GM21619 (cell line): Measurements from ENCODE around the gene BCL2L14.
"Not testable (repeated sequence)": the region's sequence is repeated elsewhere in the genome, so short reads cannot be mapped to it uniquely, and the experiment has no call there.

Experiments
- ATAC-seq: cut with Tn5 transposase; IDR thresholded peaks from one replicate; pipeline ENCODE4 v1.9.1; 2021; ENCODE audit not compliant: unreplicated experiment

The BCL2L14 gene

DNA sequence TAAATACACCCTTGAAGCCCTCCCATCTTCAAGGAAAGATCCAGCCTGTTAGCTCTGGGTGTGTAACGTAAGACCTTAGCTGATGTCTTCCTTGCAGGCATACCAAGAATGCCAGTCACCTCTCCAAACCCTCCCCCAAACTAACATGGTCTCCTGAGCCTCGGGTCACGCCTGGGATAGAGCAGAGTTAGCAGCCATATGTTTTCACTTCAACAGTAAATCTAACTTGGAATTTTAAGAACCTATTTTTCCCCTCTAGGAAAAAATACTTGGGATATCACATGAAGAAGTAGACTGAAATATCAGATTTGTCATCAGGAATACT, 27.9 kb downstream of the BCL2L14 start:
- no peak for ATAC-seq

- no peak for ATAC-seq
These were observed 28.4 kb downstream of the BCL2L14 start for GRCh38 chr12:12099102-12099501.

GRCh38 chr12:12107678-12108077, 36.9 kb downstream of the BCL2L14 start:
- ATAC-seq, result no peak

- ATAC-seq, result no peak
These were observed 37.8 kb downstream of the BCL2L14 start for GRCh38 chr12:12108441-12109058.

GRCh38 chr12:12110923-12111555, 40.3 kb downstream of the BCL2L14 start:
- not testable (repeated sequence) for ATAC-seq

DNA sequence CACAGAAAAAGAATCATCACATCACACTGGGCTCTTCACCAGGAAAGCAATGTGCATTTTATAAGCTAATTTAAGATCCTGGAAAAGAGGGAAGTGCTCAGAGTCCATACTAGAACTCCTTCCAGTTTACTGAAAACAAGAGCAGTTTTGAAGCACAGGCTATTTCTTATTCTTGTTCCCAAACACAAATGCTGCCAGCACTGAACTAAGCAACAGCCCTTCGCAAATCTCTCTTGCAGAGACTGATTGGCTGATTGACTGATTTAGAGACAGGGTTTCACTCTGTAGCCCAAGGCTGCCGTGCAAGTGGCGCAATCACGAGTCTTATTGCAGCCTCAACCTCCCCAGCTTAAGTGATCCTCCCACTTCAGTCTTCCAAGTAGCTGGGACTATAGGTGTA, 44.8 kb downstream of the BCL2L14 start:
- ATAC-seq, result no peak

DNA sequence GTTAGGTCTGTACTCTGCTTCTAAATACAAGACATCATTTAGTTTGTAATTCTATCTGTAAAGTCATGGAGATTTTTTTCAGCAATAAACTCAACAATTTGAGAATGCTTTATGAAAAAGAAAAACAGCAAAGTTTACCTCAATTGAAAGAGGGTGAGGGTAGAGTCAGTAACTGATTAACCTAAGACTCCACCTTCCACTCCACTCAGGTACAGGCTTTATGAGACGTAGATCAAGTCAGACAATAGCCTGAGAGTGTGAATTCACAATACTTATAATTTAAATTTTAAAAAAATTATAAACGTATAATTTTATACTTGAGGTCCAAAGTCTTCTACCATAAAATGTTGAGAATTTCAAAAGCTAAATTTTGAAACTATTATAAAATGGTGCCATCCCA, 45.9 kb downstream of the BCL2L14 start:
- no peak for ATAC-seq

DNA sequence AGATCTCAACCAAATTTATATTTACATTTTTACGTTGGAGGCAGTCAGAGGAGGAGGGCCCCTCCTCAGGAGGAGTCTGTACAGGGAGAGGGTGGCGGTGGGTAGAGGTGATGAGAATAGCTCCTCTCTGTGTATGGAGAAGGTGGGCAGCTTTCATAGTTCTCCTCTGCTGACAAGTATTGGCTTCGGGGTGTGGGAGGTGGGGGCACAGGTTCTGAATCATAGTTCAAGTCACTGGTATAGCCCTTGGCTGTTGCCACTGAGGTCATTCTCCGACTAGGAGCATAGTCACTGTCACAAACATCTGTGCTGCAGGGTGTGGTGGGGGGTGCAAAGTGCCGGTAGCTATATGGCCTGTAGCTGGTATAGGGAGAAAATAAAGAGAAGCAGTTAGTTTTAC, 50.3 kb downstream of the BCL2L14 start:
- no peak for ATAC-seq

GRCh38 chr12:12123036-12123604, 52.4 kb downstream of the BCL2L14 start:
- no peak for ATAC-seq

- ATAC-seq, result no peak
These were observed 55.8 kb downstream of the BCL2L14 start for GRCh38 chr12:12126551-12126950.

DNA sequence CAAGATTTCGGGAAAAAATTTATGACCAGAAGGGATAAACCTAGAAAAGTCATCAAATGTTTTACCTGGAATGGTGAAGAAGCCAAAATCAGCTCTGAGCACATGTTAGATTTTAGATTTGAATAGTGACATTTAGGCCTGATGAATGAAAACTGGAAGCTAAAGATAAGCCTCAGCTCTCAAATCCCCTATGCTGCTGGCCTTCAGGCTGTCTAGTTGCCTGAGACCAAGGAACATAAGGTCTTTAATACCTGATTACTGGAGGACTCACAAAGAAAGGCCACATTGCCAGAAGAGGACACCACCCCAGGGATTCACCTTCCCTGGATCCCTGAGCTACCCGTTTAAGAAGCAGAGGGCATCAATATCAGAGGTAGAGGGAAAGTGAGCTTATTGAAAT, 56.6 kb downstream of the BCL2L14 start:
- no peak for ATAC-seq

DNA sequence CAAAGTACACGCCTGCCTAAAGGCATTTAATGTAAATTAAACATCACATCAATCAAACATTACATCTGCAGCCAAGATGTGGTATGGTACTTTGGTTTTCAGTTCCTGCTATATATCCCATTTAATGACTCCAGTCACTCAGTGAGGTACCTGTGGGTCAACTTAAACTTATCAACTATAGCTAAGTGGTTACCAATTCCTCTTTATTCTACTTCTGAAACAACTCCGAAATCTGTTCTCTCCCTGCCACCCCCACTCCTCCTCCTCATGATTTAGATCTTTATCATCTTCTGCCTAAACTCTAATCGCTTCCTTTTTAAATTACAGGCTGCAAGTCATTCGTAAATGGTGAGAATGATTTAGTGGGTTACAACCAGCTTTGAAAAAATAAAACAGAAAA, 57.9 kb downstream of the BCL2L14 start:
- ATAC-seq, result no peak

DNA sequence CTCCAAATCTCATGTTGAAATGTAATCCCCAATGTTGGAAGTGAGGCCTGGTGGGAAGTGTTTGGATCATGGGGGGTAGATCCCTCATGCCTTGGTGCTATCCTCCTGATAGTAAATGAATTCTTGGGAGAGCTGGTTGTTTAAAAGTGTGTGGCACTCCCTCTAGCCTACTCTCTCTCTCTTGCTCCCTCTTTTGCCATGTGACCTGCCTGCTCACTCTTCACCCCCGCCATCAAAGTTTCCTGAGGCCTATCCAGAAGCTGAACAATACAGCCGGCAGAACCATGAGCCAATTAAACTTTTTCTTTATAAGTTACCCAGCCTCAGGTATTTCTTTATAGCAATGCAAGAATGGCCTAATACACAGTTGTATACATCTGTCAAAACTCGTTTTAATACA, 62.5 kb downstream of the BCL2L14 start:
- no peak for ATAC-seq

GRCh38 chr12:12133785-12134184, 63.0 kb downstream of the BCL2L14 start:
- ATAC-seq, result no peak

- ATAC-seq, result no peak
These were observed 67.7 kb downstream of the BCL2L14 start for GRCh38 chr12:12138203-12139154.

- no peak for ATAC-seq
These were observed 70.3 kb downstream of the BCL2L14 start for GRCh38 chr12:12141000-12141399.

DNA sequence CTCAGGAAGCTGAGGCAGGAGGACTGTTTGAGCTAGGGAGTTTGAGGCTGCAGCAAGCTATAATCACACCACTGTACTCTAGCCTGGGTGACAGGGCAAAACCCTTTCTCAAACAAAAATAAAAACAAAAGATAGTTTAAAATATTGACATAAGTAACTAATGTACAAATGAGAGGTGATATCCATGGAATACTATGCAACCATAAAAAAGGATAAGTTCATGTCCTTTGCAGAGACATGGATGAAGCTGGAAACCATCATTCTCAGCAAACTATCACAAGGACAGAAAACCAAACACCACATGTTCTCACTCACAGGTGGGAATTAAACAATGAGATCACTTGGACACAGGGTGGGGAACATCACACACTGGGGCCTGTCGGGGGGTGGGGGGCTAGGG, 73.8 kb downstream of the BCL2L14 start:
- ATAC-seq, result not testable (repeated sequence)

GRCh38 chr12:12147111-12147510, 76.4 kb downstream of the BCL2L14 start:
- ATAC-seq, result no peak
